Measurements from ENCODE around the gene TMEM198.

Gene TMEM198

GRCh38 chr2:219553463-219553963 is 9.7 kb downstream of the TMEM198 start:
- Histone ChIP-seq H3K4me2 (ENCODE audit: low read length) (no peak overlapping the region), H3K36me3 (ENCODE audit: control insufficient read depth, low read length) (no peaks in the 10 kb centered on the region), H3K4me1 (ENCODE audit: control insufficient read depth, low read length) (no peaks in the 10 kb centered on the region), H3F3A (ENCODE audit: control insufficient read depth, insufficient read depth) (no peaks in the 10 kb centered on the region), H3K79me2 (ENCODE audit: control insufficient read depth, low read length) (no peaks in the 10 kb centered on the region), H3K9me3 (ENCODE audit: control insufficient read depth, insufficient read depth, low read length) (no peaks in the 10 kb centered on the region), H3K27me3 (ENCODE audit: control insufficient read depth, low read length) (no peaks in the 10 kb centered on the region), H4K20me1 (ENCODE audit: control insufficient read depth, insufficient read depth, low read depth, low read length) (no peaks in the 10 kb centered on the region), H3K9me2 (replicated peaks; ENCODE audit: control insufficient read depth, low read length) (no peaks in the 10 kb centered on the region), H3K4me3 (ENCODE audit: low read length) (no peak overlapping the region), H3K27ac (ENCODE audit: low read depth, low read length) (no peak overlapping the region)
- TF ChIP-seq CTCF (IDR thresholded peaks at IDR 0.05; ENCODE audit: low read depth, low read length, poor library complexity, severe bottlenecking), result no peak
- TF ChIP-seq EZH2phosphoT487 (IDR thresholded peaks at IDR 0.05; ENCODE audit: borderline replicate concordance, low read length), result no peak

- no peak for TF ChIP-seq CTCF (IDR thresholded peaks at IDR 0.05; ENCODE audit: low read depth, low read length, poor library complexity, severe bottlenecking)
- TF ChIP-seq EZH2phosphoT487 (IDR thresholded peaks at IDR 0.05; ENCODE audit: borderline replicate concordance, low read length), result no peak
- Histone ChIP-seq H3K4me3 (ENCODE audit: low read length) (no peak overlapping the region), H3K36me3 (ENCODE audit: control insufficient read depth, low read length) (no peaks in the 10 kb centered on the region)
These were observed 10.5 kb downstream of the TMEM198 start for GRCh38 chr2:219554350-219554749.

GRCh38 chr2:219555956-219556355 is 12.1 kb downstream of the TMEM198 start:
- Histone ChIP-seq H3K4me2 (ENCODE audit: low read length) (no peak overlapping the region), H3K9me2 (replicated peaks; ENCODE audit: control insufficient read depth, low read length) (no peaks in the 10 kb centered on the region), H3K4me3 (ENCODE audit: low read length) (no peak overlapping the region), H4K20me1 (ENCODE audit: control insufficient read depth, insufficient read depth, low read depth, low read length) (no peaks in the 10 kb centered on the region), H3F3A (ENCODE audit: control insufficient read depth, insufficient read depth) (no peaks in the 10 kb centered on the region), H3K27ac (ENCODE audit: low read depth, low read length) (no peak overlapping the region), H3K79me2 (ENCODE audit: control insufficient read depth, low read length) (no peaks in the 10 kb centered on the region), H3K9me3 (ENCODE audit: control insufficient read depth, insufficient read depth, low read length) (no peaks in the 10 kb centered on the region), H3K27me3 (ENCODE audit: control insufficient read depth, low read length) (no peaks in the 10 kb centered on the region), H3K36me3 (ENCODE audit: control insufficient read depth, low read length) (no peaks in the 10 kb centered on the region), H3K4me1 (ENCODE audit: control insufficient read depth, low read length) (no peaks in the 10 kb centered on the region)
- no peak for TF ChIP-seq CTCF (IDR thresholded peaks at IDR 0.05; ENCODE audit: low read depth, low read length, poor library complexity, severe bottlenecking)
- TF ChIP-seq EZH2phosphoT487 (IDR thresholded peaks at IDR 0.05; ENCODE audit: borderline replicate concordance, low read length), result no peak

More at GRCh38 chr2:219554350-219554749, 10.5 kb downstream of the TMEM198 start:
- Histone ChIP-seq H3K9me3 (ENCODE audit: control insufficient read depth, insufficient read depth, low read length) (no peaks in the 10 kb centered on the region), H3K4me1 (ENCODE audit: control insufficient read depth, low read length) (no peaks in the 10 kb centered on the region), H3F3A (ENCODE audit: control insufficient read depth, insufficient read depth) (no peaks in the 10 kb centered on the region), H4K20me1 (ENCODE audit: control insufficient read depth, insufficient read depth, low read depth, low read length) (no peaks in the 10 kb centered on the region), H3K27me3 (ENCODE audit: control insufficient read depth, low read length) (no peaks in the 10 kb centered on the region), H3K4me2 (ENCODE audit: low read length) (no peak overlapping the region), H3K9me2 (replicated peaks; ENCODE audit: control insufficient read depth, low read length) (no peaks in the 10 kb centered on the region), H3K79me2 (ENCODE audit: control insufficient read depth, low read length) (no peaks in the 10 kb centered on the region), H3K27ac (ENCODE audit: low read depth, low read length) (no peak overlapping the region)

Data from DOHH2 (cell line).